H1 (cell line): ENCODE measurements around the gene GOLIM4. TPM values are rescaled to one million over a fixed set of nuclear protein-coding genes. Genes with fewer than 3 reads are reported as not detected.

Experiments used
- CTCF ChIA-PET: fragments of 300-600 bp; sonication (Branson Sonifier 250); formaldehyde crosslinking; loops from one replicate; lab custom pipeline; 2021; ENCODE audit not compliant: partially characterized antibody; lab: Charles Lee
- POLR2A ChIA-PET: fragments of 300-600 bp; sonication (Branson Sonifier 250); formaldehyde crosslinking; loops from one replicate; lab custom pipeline; 2021; ENCODE audit warnings: inconsistent platforms; ENCODE audit not compliant: partially characterized antibody; lab: Charles Lee
- DNase-seq, 2 experiments: peaks; one replicate each; pipeline versions ENCODE4 v3.0.0 to v3.0.0-alpha.2; 2010 to 2022; ENCODE audit warnings: low spot score in 2 of 2, low read depth in 1 of 2, mixed read lengths in 1 of 2
- FAIRE-seq: peaks from 2 replicates; lab custom pipeline; 2011; peaks lifted over from hg19 to GRCh38; lab: Jason Lieb, UNC
- H2AFZ ChIP-seq: 2 replicates; pipeline ENCODE4 v1.8.1; 2012; ENCODE audit warnings: low read length, inconsistent platforms
- H2AK5ac ChIP-seq: 2 replicates; pipeline ENCODE4 v1.6.1; 2013; ENCODE audit warnings: low read depth, low read length
- H2BK120ac ChIP-seq: replicated peaks from 2 replicates; pipeline ENCODE3; 2013; ENCODE audit warnings: low read depth, low read length, inconsistent platforms
- H2BK12ac ChIP-seq: 2 replicates; pipeline ENCODE4 v1.6.1; 2013; ENCODE audit warnings: low read depth, low read length
- H2BK15ac ChIP-seq: 2 replicates; pipeline ENCODE4 v1.6.1; 2013; ENCODE audit warnings: low read length
- H2BK20ac ChIP-seq: 2 replicates; pipeline ENCODE4 v1.6.1; 2013; ENCODE audit warnings: low read length
- H2BK5ac ChIP-seq: 2 replicates; pipeline ENCODE4 v1.6.1; 2013; ENCODE audit warnings: low read depth, low read length
- H3K14ac ChIP-seq: 2 replicates; pipeline ENCODE4 v1.6.1; 2013; ENCODE audit warnings: inconsistent platforms; ENCODE audit not compliant: insufficient read length
- H3K18ac ChIP-seq: 2 replicates; pipeline ENCODE4 v1.6.1; 2013; ENCODE audit warnings: low read length; ENCODE audit errors: extremely low read depth
- H3K23ac ChIP-seq: 2 replicates; pipeline ENCODE4 v1.6.1; 2013; ENCODE audit warnings: inconsistent platforms; ENCODE audit not compliant: insufficient read length
- H3K23me2 ChIP-seq: 2 replicates; pipeline ENCODE4 v1.6.1; 2013; ENCODE audit warnings: low read depth, low read length
- H3K27ac ChIP-seq: 2 replicates; pipeline ENCODE4 v1.6.1; 2011; ENCODE audit warnings: low read depth, low read length, inconsistent platforms
- H3K27me3 ChIP-seq, 4 experiments: replicated peaks in 1 of 4; 1 replicate in 1 of 4; 2 replicates in 3 of 4; pipeline versions ENCODE4 v1.6.1 to v1.8.1; 2011 to 2013; ENCODE audit warnings: low read length in 3 of 4, mild to moderate bottlenecking in 3 of 4, inconsistent platforms in 2 of 4, mixed read lengths in 2 of 4, moderate library complexity in 1 of 4; ENCODE audit not compliant: control insufficient read depth in 3 of 4, insufficient read depth in 3 of 4; ENCODE audit errors: extremely low read depth in 1 of 4
- H3K36me3 ChIP-seq, 4 experiments: 2 replicates each; pipeline versions ENCODE4 v1.6.1 to v1.8.1; 2011 to 2013; ENCODE audit warnings: mild to moderate bottlenecking in 4 of 4, low read length in 3 of 4, moderate library complexity in 2 of 4, control low read depth in 1 of 4, inconsistent platforms in 1 of 4; ENCODE audit not compliant: insufficient read depth in 4 of 4, control insufficient read depth in 2 of 4
- H3K4ac ChIP-seq: replicated peaks from 2 replicates; pipeline ENCODE3; 2013; ENCODE audit warnings: low read length, low read depth, mixed read lengths, inconsistent platforms; ENCODE audit not compliant: insufficient read length
- H3K4me1 ChIP-seq, 4 experiments: replicated peaks in 1 of 4; 1 replicate in 1 of 4; 2 replicates in 3 of 4; pipeline versions ENCODE4 v1.6.1 to v1.8.1; 2011 to 2013; ENCODE audit warnings: low read length in 3 of 4, inconsistent platforms in 2 of 4, mixed read lengths in 1 of 4; ENCODE audit not compliant: insufficient read depth in 4 of 4, control insufficient read depth in 3 of 4
- H3K4me2 ChIP-seq, 2 experiments: 2 replicates each; pipeline versions ENCODE4 v1.6.1 to v1.8.1; 2011 to 2013; ENCODE audit warnings: low read depth in 2 of 2, low read length in 2 of 2, control low read depth in 1 of 2, inconsistent platforms in 1 of 2, mild to moderate bottlenecking in 1 of 2; ENCODE audit not compliant: insufficient read depth in 1 of 2
- H3K4me3 ChIP-seq, 4 experiments: fragments of 200-600, 300-600 bp in 1 of 4; sonication (generic), shearing (Covaris generic), sonication (Bioruptor Twin) in 1 of 4; 2 replicates each; pipeline versions ENCODE4 v1.5.1 to v1.8.1; 2011 to 2016; ENCODE audit warnings: low read length in 4 of 4, low read depth in 3 of 4, control low read depth in 2 of 4, inconsistent platforms in 2 of 4, mild to moderate bottlenecking in 2 of 4, mixed read lengths in 1 of 4, moderate library complexity in 1 of 4; ENCODE audit not compliant: insufficient read depth in 2 of 4; ENCODE audit errors: extremely low read depth in 1 of 4
- H3K56ac ChIP-seq: replicated peaks from 2 replicates; pipeline ENCODE3; 2013; ENCODE audit warnings: low read depth, mild to moderate bottlenecking, mixed read lengths, low read length, inconsistent platforms; ENCODE audit not compliant: insufficient read length
- H3K79me1 ChIP-seq: 2 replicates; pipeline ENCODE4 v1.6.1; 2013; ENCODE audit warnings: low read depth, low read length, control low read depth
- H3K79me2 ChIP-seq, 2 experiments: 2 replicates each; pipeline versions ENCODE4 v1.6.1 to v1.8.1; 2012 to 2013; ENCODE audit warnings: low read length in 2 of 2, mild to moderate bottlenecking in 2 of 2, inconsistent platforms in 1 of 2; ENCODE audit not compliant: insufficient read depth in 2 of 2, control insufficient read depth in 1 of 2
- H3K9ac ChIP-seq, 4 experiments: replicated peaks in 1 of 4; 1 replicate in 1 of 4; 2 replicates in 3 of 4; pipeline versions ENCODE4 v1.6.1 to v1.8.1; 2011 to 2013; ENCODE audit warnings: low read depth in 3 of 4, low read length in 3 of 4, control low read depth in 2 of 4, mild to moderate bottlenecking in 2 of 4, moderate library complexity in 2 of 4, inconsistent platforms in 1 of 4; ENCODE audit errors: extremely low read depth in 1 of 4
- H3K9me3 ChIP-seq, 2 experiments: 2 replicates each; pipeline versions ENCODE4 v1.6.1 to v1.8.1; 2012 to 2013; ENCODE audit warnings: mild to moderate bottlenecking in 2 of 2, moderate library complexity in 2 of 2, control low read depth in 1 of 2, inconsistent platforms in 1 of 2, low read depth in 1 of 2, low read length in 1 of 2, mixed read lengths in 1 of 2; ENCODE audit not compliant: insufficient read depth in 2 of 2
- H4K20me1 ChIP-seq, 2 experiments: replicated peaks in 1 of 2; 2 replicates each; pipeline versions ENCODE3 to v1.8.1; 2011 to 2013; ENCODE audit warnings: inconsistent platforms in 2 of 2, low read length in 2 of 2, mild to moderate bottlenecking in 1 of 2; ENCODE audit not compliant: insufficient read depth in 2 of 2, control insufficient read depth in 1 of 2
- H4K5ac ChIP-seq: 2 replicates; pipeline ENCODE4 v1.6.1; 2013; ENCODE audit warnings: low read length, low read depth, mixed read lengths, inconsistent platforms; ENCODE audit not compliant: insufficient read length
- H4K8ac ChIP-seq: 2 replicates; pipeline ENCODE4 v1.8.0; 2013; ENCODE audit warnings: mild to moderate bottlenecking, moderate library complexity, low read length, inconsistent platforms; ENCODE audit not compliant: insufficient read depth; ENCODE audit errors: extremely low read depth
- H4K91ac ChIP-seq: replicated peaks from 2 replicates; pipeline ENCODE3; 2013; ENCODE audit warnings: low read length, mixed read lengths, inconsistent platforms; ENCODE audit not compliant: insufficient read length
- ATF2 ChIP-seq: IDR thresholded peaks from 2 replicates; pipeline ENCODE4 v1.6.1; 2012; ENCODE audit warnings: low read length, inconsistent platforms
- EP300 ChIP-seq, 2 experiments: IDR thresholded peaks; 1 replicate in 1 of 2; 2 replicates in 1 of 2; pipeline ENCODE4 v1.6.1; 2011 to 2012; ENCODE audit warnings: low read depth in 2 of 2, low read length in 2 of 2, mild to moderate bottlenecking in 2 of 2, borderline replicate concordance in 1 of 2, inconsistent platforms in 1 of 2, moderate library complexity in 1 of 2
- EZH2 ChIP-seq: fragments of 200-600 bp; sonication (generic); IDR thresholded peaks from 2 replicates; pipeline ENCODE4 v1.7.1; 2012; ENCODE audit warnings: low read depth, mild to moderate bottlenecking, moderate library complexity, low read length, inconsistent platforms; ENCODE audit not compliant: severe bottlenecking
- JUN ChIP-seq: IDR thresholded peaks from 2 replicates; pipeline ENCODE4 v1.6.1; 2011; ENCODE audit warnings: low read depth, mild to moderate bottlenecking, improper control_type of control experiment, low read length
- POLR2A ChIP-seq, 2 experiments: IDR thresholded peaks; 1 replicate in 1 of 2; 2 replicates in 1 of 2; pipeline ENCODE4 v1.6.1; 2011; ENCODE audit warnings: low read depth in 2 of 2, low read length in 2 of 2, mild to moderate bottlenecking in 2 of 2; ENCODE audit errors: control extremely low read depth in 1 of 2
- SIRT6 ChIP-seq: IDR thresholded peaks from one replicate; pipeline ENCODE4 v1.7.1; 2012; ENCODE audit warnings: low read length, inconsistent platforms
- YY1 ChIP-seq: IDR thresholded peaks from 2 replicates; pipeline ENCODE4 v1.6.1; 2011; ENCODE audit warnings: low read depth, mild to moderate bottlenecking, low read length
- WGBS, 2 experiments: shearing (Covaris generic) in 1 of 2; methylation state at CpG; one replicate each; pipeline versions ENCODE4 v1.1.6 to v1.1.7; 2013 to 2015; ENCODE audit warnings: low lambda C conversion rate in 2 of 2, mixed read lengths in 2 of 2, inconsistent platforms in 1 of 2, low coverage in 1 of 2, missing lambda C conversion rate in 1 of 2; ENCODE audit not compliant: insufficient replicate concordance in 2 of 2, insufficient coverage in 1 of 2, insufficient read length in 1 of 2; ENCODE audit errors: extremely low coverage in 1 of 2, missing lambda C conversion rate in 1 of 2; 5-methylcytosine and 5-hydroxymethylcytosine counted together
- polyA plus RNA-seq, 7 experiments: library from polyadenylated mRNA; depleted of rRNA in 3 of 7; stranded (reverse) in 5 of 7; unstranded in 2 of 7; fragments of >200 nt in 5 of 7; fragments of 200-250 nt in 2 of 7; gene quantifications; 1 replicate in 5 of 7; 2 replicates in 1 of 7; 4 replicates in 1 of 7; pipeline versions ENCODE4 v1.2.1 to v1.2.3, GENCODE V29; 2011 to 2013; ENCODE audit warnings: missing spikeins in 2 of 7, mixed read lengths in 2 of 7
- total RNA-seq: library from RNA; stranded (reverse); fragmentation: NEBNext Ultra II Directional; extraction: Animal tissue kit (Norgen Biotek cat#: 25700); gene quantifications from 2 replicates; pipeline ENCODE4 v1.2.1, GENCODE V29; 2021

GOLIM4 gene
- total and polyA plus RNA-seq, 2 of the 8 experiments (the other 6 are each of a cell fraction or from before 2014, with no cell fraction given): 5.6 to 29.7 TPM

- Histone ChIP-seq H2BK20ac (no peak overlapping the region), H2AFZ (no peak overlapping the region), H3K4me2 (no peak overlapping the region), H4K20me1 (no peaks in the 10 kb centered on the region), H3K18ac (no peak overlapping the region), H2AK5ac (no peak overlapping the region), H3K27ac (no peak overlapping the region), H2BK120ac (no peak overlapping the region), H3K23me2 (no peaks in the 10 kb centered on the region), H3K4ac (no peak overlapping the region), H3K14ac (no peak overlapping the region), H4K8ac (no peak overlapping the region), H3K23ac (no peak overlapping the region), H3K4me3 (no peak overlapping the region), H3K9ac (no peak overlapping the region), H2BK12ac (no peak overlapping the region), H3K79me2 (peaks cover 0 to 6% of the 10 kb centered on the region in 2 experiments; a peak in 1 of 4 replicates), H3K9me3 (no peaks in the 10 kb centered on the region), H3K27me3 (no peaks in the 10 kb centered on the region), H3K79me1 (no peaks in the 10 kb centered on the region; the same call in 1 of the 2 replicates), H2BK15ac (no peak overlapping the region), H2BK5ac (no peak overlapping the region), H3K36me3 (no peaks in the 10 kb centered on the region), H3K56ac (no peak overlapping the region), H3K4me1 (no peaks in the 10 kb centered on the region), H4K5ac (no peak overlapping the region), H4K91ac (no peak overlapping the region)
- TF ChIP-seq SIRT6 (no peak), EZH2 (no peak), JUN (no peak), ATF2 (no peak), POLR2A (IDR thresholded peaks at IDR 0.05; ENCODE audit: control extremely low read depth in 1 of 2, low read depth in 2 of 2, low read length in 2 of 2) (no peak), EP300 (IDR thresholded peaks at IDR 0.05; ENCODE audit: borderline replicate concordance in 1 of 2, low read depth in 2 of 2, low read length in 2 of 2) (no peak), YY1 (no peak)
- FAIRE-seq (no peak), DNase-seq (no peak)
- WGBS, 2 experiments: 82% methylated on average over 6 of the region's 6 CpGs; no CpG with 5 or more reads in 1 of the 2 experiments
- ChIA-PET POLR2A (no interaction called here), CTCF (interaction anchor here (0.8 to 3.3 kb wide), 8 partner anchors 8 to 209 kb away, joined by 3 to 12 read pairs (median 4); no protein-coding TSS in a partner anchor)
Measured at GRCh38 chr3:168062679-168063078, 33.0 kb downstream of the GOLIM4 start.
